B cell (primary cell): ENCODE measurements around the gene VCL.

Experiments
- EZH2 ChIP-seq: IDR thresholded peaks from 2 replicates; pipeline ENCODE4 v1.6.1; 2012; ENCODE audit warnings: borderline replicate concordance, low read depth, mild to moderate bottlenecking, moderate library complexity, low read length; ENCODE audit not compliant: insufficient read depth, poor library complexity, severe bottlenecking
- TF ChIP-seq, protein P1 (sequence below): fragments of 200-600 bp; IDR thresholded peaks from one replicate; pipeline ENCODE4 v1.8.0; 2022; ENCODE audit warnings: antibody characterized with exemption, mild to moderate bottlenecking

DNA sequence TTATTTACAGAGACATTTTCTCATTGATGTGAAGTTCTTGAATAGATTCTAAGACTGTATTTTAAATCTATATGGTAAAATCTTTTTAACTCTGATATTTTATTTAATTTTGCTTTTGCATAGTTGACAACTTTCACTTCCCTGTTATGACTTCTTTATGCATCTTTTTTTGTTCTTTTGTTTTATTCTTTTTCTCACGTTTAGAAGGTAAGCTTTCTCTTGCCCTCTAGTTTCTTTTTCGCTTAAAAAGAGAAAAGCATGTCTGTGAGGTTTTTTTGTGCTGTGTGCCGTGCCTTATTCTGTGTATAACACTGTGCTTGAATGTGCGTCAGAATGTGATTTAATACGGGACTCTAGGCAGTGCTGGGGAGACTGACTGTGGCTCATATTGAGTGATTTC is 78.0 kb downstream of the VCL start:
- TF ChIP-seq EZH2 = no peak
- TF ChIP-seq, protein P1, sequence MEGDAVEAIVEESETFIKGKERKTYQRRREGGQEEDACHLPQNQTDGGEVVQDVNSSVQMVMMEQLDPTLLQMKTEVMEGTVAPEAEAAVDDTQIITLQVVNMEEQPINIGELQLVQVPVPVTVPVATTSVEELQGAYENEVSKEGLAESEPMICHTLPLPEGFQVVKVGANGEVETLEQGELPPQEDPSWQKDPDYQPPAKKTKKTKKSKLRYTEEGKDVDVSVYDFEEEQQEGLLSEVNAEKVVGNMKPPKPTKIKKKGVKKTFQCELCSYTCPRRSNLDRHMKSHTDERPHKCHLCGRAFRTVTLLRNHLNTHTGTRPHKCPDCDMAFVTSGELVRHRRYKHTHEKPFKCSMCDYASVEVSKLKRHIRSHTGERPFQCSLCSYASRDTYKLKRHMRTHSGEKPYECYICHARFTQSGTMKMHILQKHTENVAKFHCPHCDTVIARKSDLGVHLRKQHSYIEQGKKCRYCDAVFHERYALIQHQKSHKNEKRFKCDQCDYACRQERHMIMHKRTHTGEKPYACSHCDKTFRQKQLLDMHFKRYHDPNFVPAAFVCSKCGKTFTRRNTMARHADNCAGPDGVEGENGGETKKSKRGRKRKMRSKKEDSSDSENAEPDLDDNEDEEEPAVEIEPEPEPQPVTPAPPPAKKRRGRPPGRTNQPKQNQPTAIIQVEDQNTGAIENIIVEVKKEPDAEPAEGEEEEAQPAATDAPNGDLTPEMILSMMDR = no peak
